WTC11 (cell line): ENCODE results near the gene CACNA2D4. TPM values are rescaled to one million over a fixed set of nuclear protein-coding genes. Genes with fewer than 3 reads are reported as not detected.

Experiments
- ATAC-seq: fragments of 200-7000 bp; cut with Tn5 transposase; 2 replicates; pipeline ENCODE4 v1.10.0; 2021; ENCODE audit warnings: mild to moderate bottlenecking, moderate library complexity
- CTCF ChIA-PET: fragments of 300-600 bp; sonication (Branson Sonifier 250); formaldehyde crosslinking; loops from one replicate; lab custom pipeline; 2021; ENCODE audit warnings: antibody characterized with exemption; lab: Charles Lee
- POLR2A ChIA-PET: fragments of 350-600 bp; sonication (Branson Sonifier 250); formaldehyde crosslinking; loops from one replicate; lab custom pipeline; 2021; ENCODE audit warnings: antibody characterized with exemption; lab: Charles Lee
- DNase-seq: peaks from one replicate; pipeline ENCODE4 v3.0.0; 2021; ENCODE audit warnings: low spot score
- H3K27ac Mint-ChIP-seq: 2 replicates; pipeline ENCODE4 v1.8.0; 2021; ENCODE audit warnings: mixed read lengths
- H3K27me3 Mint-ChIP-seq: 2 replicates; pipeline ENCODE4 v1.8.0; 2021; ENCODE audit warnings: low read depth, mild to moderate bottlenecking, moderate library complexity, mixed read lengths
- H3K36me3 Mint-ChIP-seq: 2 replicates; pipeline ENCODE4 v1.8.0; 2021; ENCODE audit warnings: mixed read lengths
- H3K4me1 Mint-ChIP-seq: 2 replicates; pipeline ENCODE4 v1.8.0; 2022; ENCODE audit warnings: mixed read lengths
- H3K4me3 Mint-ChIP-seq: 2 replicates; pipeline ENCODE4 v1.8.0; 2021; ENCODE audit warnings: mild to moderate bottlenecking, moderate library complexity, mixed read lengths
- H3K9me3 Mint-ChIP-seq: 2 replicates; pipeline ENCODE4 v1.8.0; 2021; ENCODE audit warnings: mixed read lengths
- AR ChIP-seq: fragments of 250-450 bp; sonication (Bioruptor Pico); IDR thresholded peaks from 2 replicates; pipeline ENCODE4 v1.9.0; 2021; ENCODE audit warnings: mild to moderate bottlenecking
- ATF3 ChIP-seq: sonication (generic); formaldehyde crosslinking; conservative IDR thresholded peaks from 2 replicates; pipeline ENCODE4 v1.8.1; 2022; ENCODE audit warnings: mild to moderate bottlenecking, missing genetic modification reagents
- CTCF ChIP-seq: fragments of 200-600 bp; IDR thresholded peaks from 2 replicates; pipeline ENCODE4 v1.8.0; 2022; ENCODE audit warnings: antibody characterized with exemption
- ESRRA ChIP-seq: sonication (generic); formaldehyde crosslinking; IDR thresholded peaks from 2 replicates; pipeline ENCODE4 v1.8.1; 2022; ENCODE audit warnings: mild to moderate bottlenecking, missing genetic modification reagents, borderline replicate concordance
- ETV6 ChIP-seq: sonication (generic); formaldehyde crosslinking; IDR thresholded peaks from 2 replicates; pipeline ENCODE4 v1.8.1; 2022; ENCODE audit warnings: mild to moderate bottlenecking, missing genetic modification reagents
- GTF2I ChIP-seq: fragments of 250-450 bp; sonication (Bioruptor Pico); conservative IDR thresholded peaks from 2 replicates; pipeline ENCODE4 v1.4.0; 2021; ENCODE audit warnings: mild to moderate bottlenecking
- HMGXB4 ChIP-seq: sonication (generic); formaldehyde crosslinking; IDR thresholded peaks from 2 replicates; pipeline ENCODE4 v1.8.1; 2023; ENCODE audit warnings: mild to moderate bottlenecking, moderate library complexity, missing genetic modification reagents
- JAZF1 ChIP-seq: fragments of 250-450 bp; sonication (Bioruptor Pico); IDR thresholded peaks from 2 replicates; pipeline ENCODE4 v1.9.0; 2021; ENCODE audit warnings: moderate library complexity, mild to moderate bottlenecking, inconsistent platforms
- NFE2L1 ChIP-seq: sonication (generic); formaldehyde crosslinking; IDR thresholded peaks from 2 replicates; pipeline ENCODE4 v1.8.1; 2023; ENCODE audit warnings: missing genetic modification reagents
- NR3C1 ChIP-seq: sonication (generic); formaldehyde crosslinking; conservative IDR thresholded peaks from 2 replicates; pipeline ENCODE4 v1.8.1; 2023; ENCODE audit warnings: low read depth, mild to moderate bottlenecking, missing genetic modification reagents
- PRRX2 ChIP-seq: fragments of 250-450 bp; sonication (Bioruptor Pico); IDR thresholded peaks from 2 replicates; pipeline ENCODE4 v1.8.0; 2021; ENCODE audit warnings: mild to moderate bottlenecking
- SMAD3 ChIP-seq: sonication (generic); formaldehyde crosslinking; IDR thresholded peaks from 2 replicates; pipeline ENCODE4 v1.8.0; 2022; ENCODE audit warnings: missing genetic modification reagents, mild to moderate bottlenecking, borderline replicate concordance
- SMAD4 ChIP-seq: sonication (generic); formaldehyde crosslinking; IDR thresholded peaks from 2 replicates; pipeline ENCODE4 v1.8.0; 2022; ENCODE audit warnings: mild to moderate bottlenecking, missing genetic modification reagents
- SP1 ChIP-seq: sonication (generic); formaldehyde crosslinking; conservative IDR thresholded peaks from 2 replicates; pipeline ENCODE4 v1.8.1; 2022; ENCODE audit warnings: missing genetic modification reagents
- TP53 ChIP-seq: sonication (generic); formaldehyde crosslinking; IDR thresholded peaks from 2 replicates; pipeline ENCODE4 v1.8.1; 2023; ENCODE audit warnings: mild to moderate bottlenecking, missing genetic modification reagents
- ZNF232 ChIP-seq: sonication (generic); formaldehyde crosslinking; IDR thresholded peaks from 2 replicates; pipeline ENCODE4 v1.8.0; 2022; ENCODE audit warnings: mild to moderate bottlenecking, missing genetic modification reagents
- total RNA-seq: library from RNA; stranded (reverse); gene quantifications from 3 replicates; pipeline ENCODE4 v1.2.3, GENCODE V29; 2021
- TF ChIP-seq, protein P1 (sequence below): sonication (generic); formaldehyde crosslinking; IDR thresholded peaks from 2 replicates; pipeline ENCODE4 v1.8.1; 2022; ENCODE audit warnings: low read depth, mild to moderate bottlenecking, moderate library complexity, missing genetic modification reagents, borderline replicate concordance
- TF ChIP-seq, protein P2 (sequence below): fragments of 250-450 bp; sonication (Bioruptor Pico); IDR thresholded peaks from 2 replicates; pipeline ENCODE4 v1.9.0; 2021; ENCODE audit warnings: mild to moderate bottlenecking
- TF ChIP-seq, protein P3 (sequence below): sonication (generic); formaldehyde crosslinking; IDR thresholded peaks from 2 replicates; pipeline ENCODE4 v1.8.1; 2022; ENCODE audit warnings: missing genetic modification reagents, borderline replicate concordance
- TF ChIP-seq, protein P4 (sequence below): sonication (generic); formaldehyde crosslinking; IDR thresholded peaks from 2 replicates; pipeline ENCODE4 v1.8.1; 2022; ENCODE audit warnings: mild to moderate bottlenecking, missing genetic modification reagents, moderate library complexity, borderline replicate concordance
- TF ChIP-seq, protein P5 (sequence below): sonication (generic); formaldehyde crosslinking; IDR thresholded peaks from 2 replicates; pipeline ENCODE4 v1.8.1; 2023; ENCODE audit warnings: mild to moderate bottlenecking, missing genetic modification reagents, moderate library complexity

CACNA2D4 gene
- total RNA-seq, 1 experiment from 2014 or later = 0.04 TPM

GRCh38 chr12:1948883-1949282, 30.4 kb upstream of the CACNA2D4 start (continued):
- TF ChIP-seq CTCF = no peak
- TF ChIP-seq, protein P1, sequence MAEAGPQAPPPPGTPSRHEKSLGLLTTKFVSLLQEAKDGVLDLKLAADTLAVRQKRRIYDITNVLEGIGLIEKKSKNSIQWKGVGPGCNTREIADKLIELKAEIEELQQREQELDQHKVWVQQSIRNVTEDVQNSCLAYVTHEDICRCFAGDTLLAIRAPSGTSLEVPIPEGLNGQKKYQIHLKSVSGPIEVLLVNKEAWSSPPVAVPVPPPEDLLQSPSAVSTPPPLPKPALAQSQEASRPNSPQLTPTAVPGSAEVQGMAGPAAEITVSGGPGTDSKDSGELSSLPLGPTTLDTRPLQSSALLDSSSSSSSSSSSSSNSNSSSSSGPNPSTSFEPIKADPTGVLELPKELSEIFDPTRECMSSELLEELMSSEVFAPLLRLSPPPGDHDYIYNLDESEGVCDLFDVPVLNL (CRISPR knock-in tag) = no peak
- TF ChIP-seq PRRX2 (CRISPR knock-in tag) = no peak
- no peak for TF ChIP-seq SP1 (CRISPR knock-in tag)
- TF ChIP-seq TP53 = no peak
- TF ChIP-seq, protein P2, sequence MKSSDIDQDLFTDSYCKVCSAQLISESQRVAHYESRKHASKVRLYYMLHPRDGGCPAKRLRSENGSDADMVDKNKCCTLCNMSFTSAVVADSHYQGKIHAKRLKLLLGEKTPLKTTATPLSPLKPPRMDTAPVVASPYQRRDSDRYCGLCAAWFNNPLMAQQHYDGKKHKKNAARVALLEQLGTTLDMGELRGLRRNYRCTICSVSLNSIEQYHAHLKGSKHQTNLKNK (CRISPR knock-in tag) = no peak
- no peak for TF ChIP-seq ETV6 (CRISPR knock-in tag)
- TF ChIP-seq, all 79 proteins: peak for 0

DNA sequence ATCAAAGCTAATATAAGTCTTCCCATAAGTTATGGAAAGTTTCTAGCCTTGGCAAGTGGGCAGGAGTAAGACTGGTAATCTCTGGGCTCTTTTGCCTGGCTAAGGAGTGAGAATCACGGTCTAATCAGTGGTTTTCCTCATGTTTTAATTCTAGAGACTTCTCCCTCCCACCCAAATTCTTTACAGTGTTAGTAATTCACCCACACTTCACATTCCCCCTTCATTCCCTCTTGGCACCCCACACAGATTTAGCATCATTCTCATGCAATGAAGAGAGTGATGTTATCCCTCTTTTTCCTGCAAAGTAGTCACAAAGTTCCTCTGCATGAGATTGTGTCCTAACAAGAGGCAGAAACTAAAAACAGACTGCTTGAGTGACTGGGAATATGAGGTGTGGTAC, 28.6 kb upstream of the CACNA2D4 start:
- ATAC-seq (no peak), DNase-seq (no peak)
- ChIA-PET CTCF (no interaction called here), POLR2A (no interaction called here)
- peaks cover 5% of the 10 kb centered on the region for H3K4me1 Mint-ChIP-seq
- TF ChIP-seq NFE2L1 (CRISPR knock-in tag) (no peak), JAZF1 (CRISPR knock-in tag) (no peak), NR3C1 (CRISPR knock-in tag) (no peak), ZNF232 (no peak), HMGXB4 (no peak), ATF3 (CRISPR knock-in tag) (no peak), SMAD3 (CRISPR knock-in tag) (no peak), AR (CRISPR knock-in tag) (no peak), SMAD4 (CRISPR knock-in tag) (no peak), ESRRA (no peak), GTF2I (CRISPR knock-in tag) (no peak)
- TF ChIP-seq, protein P3, sequence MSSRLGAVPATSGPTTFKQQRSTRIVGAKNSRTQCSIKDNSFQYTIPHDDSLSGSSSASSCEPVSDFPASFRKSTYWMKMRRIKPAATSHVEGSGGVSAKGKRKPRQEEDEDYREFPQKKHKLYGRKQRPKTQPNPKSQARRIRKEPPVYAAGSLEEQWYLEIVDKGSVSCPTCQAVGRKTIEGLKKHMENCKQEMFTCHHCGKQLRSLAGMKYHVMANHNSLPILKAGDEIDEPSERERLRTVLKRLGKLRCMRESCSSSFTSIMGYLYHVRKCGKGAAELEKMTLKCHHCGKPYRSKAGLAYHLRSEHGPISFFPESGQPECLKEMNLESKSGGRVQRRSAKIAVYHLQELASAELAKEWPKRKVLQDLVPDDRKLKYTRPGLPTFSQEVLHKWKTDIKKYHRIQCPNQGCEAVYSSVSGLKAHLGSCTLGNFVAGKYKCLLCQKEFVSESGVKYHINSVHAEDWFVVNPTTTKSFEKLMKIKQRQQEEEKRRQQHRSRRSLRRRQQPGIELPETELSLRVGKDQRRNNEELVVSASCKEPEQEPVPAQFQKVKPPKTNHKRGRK (CRISPR knock-in tag) = no peak
- TF ChIP-seq, protein P4, sequence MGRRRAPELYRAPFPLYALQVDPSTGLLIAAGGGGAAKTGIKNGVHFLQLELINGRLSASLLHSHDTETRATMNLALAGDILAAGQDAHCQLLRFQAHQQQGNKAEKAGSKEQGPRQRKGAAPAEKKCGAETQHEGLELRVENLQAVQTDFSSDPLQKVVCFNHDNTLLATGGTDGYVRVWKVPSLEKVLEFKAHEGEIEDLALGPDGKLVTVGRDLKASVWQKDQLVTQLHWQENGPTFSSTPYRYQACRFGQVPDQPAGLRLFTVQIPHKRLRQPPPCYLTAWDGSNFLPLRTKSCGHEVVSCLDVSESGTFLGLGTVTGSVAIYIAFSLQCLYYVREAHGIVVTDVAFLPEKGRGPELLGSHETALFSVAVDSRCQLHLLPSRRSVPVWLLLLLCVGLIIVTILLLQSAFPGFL = no peak
- TF ChIP-seq, protein P5, sequence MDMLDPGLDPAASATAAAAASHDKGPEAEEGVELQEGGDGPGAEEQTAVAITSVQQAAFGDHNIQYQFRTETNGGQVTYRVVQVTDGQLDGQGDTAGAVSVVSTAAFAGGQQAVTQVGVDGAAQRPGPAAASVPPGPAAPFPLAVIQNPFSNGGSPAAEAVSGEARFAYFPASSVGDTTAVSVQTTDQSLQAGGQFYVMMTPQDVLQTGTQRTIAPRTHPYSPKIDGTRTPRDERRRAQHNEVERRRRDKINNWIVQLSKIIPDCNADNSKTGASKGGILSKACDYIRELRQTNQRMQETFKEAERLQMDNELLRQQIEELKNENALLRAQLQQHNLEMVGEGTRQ (CRISPR knock-in tag) = no peak
- peak overlapping the region; percentile 72 for H3K27ac Mint-ChIP-seq
- peaks cover 65% of the 10 kb centered on the region for H3K36me3 Mint-ChIP-seq
- no peak overlapping the region for H3K4me3 Mint-ChIP-seq
- no peaks in the 10 kb centered on the region for H3K27me3 Mint-ChIP-seq
- H3K9me3 Mint-ChIP-seq = peaks cover 4% of the 10 kb centered on the region
